ENCODE measurements around the gene METTL6. TPM values are rescaled to one million over a fixed set of nuclear protein-coding genes. Genes with fewer than 3 reads are reported as not detected.

The METTL6 gene
- polyA plus RNA-seq, 1 of the 3 experiments (the other 2 are of a cell fraction), result 22.7 TPM

- Histone ChIP-seq H4K20me1 (ENCODE audit: insufficient read depth) (no peaks in the 10 kb centered on the region), H3K4me2 (no peak overlapping the region), H3K79me2 (ENCODE audit: insufficient read depth) (no peaks in the 10 kb centered on the region), H3K9me2 (no peaks in the 10 kb centered on the region), H3K4me3 (ENCODE audit: low read depth in 2 of 2, low read length in 1 of 2) (no peak overlapping the region), H3K4me1 (ENCODE audit: control insufficient read depth in 1 of 2, insufficient read depth in 2 of 2, low read depth in 1 of 2, low read length in 1 of 2) (peaks cover 0 to 1% of the 10 kb centered on the region in 2 experiments; a peak in 1 of 4 replicates), H3K9ac (no peak overlapping the region), H3K27ac (ENCODE audit: low read depth in 2 of 2, low read length in 1 of 2) (no peak overlapping the region), H3K9me3 (no peaks in the 10 kb centered on the region), H3K27me3 (ENCODE audit: insufficient read depth) (no peaks in the 10 kb centered on the region), H3K36me3 (replicated peaks in 1 of 2; ENCODE audit: control insufficient read depth in 1 of 2, insufficient read depth in 2 of 2, low read length in 1 of 2) (no peaks in the 10 kb centered on the region), H2AFZ (ENCODE audit: low read depth) (no peak overlapping the region), H3F3A (replicated peaks; ENCODE audit: insufficient read depth) (no peaks in the 10 kb centered on the region)
- ChIA-PET CTCF (interaction anchor here (2.0 kb wide), 1 partner anchor 106 kb away, joined by 9 read pairs; no protein-coding TSS in a partner anchor), POLR2A (no interaction called here)
- DNase-seq, result no peak
- TF ChIP-seq RAD21 (IDR thresholded peaks at IDR 0.05; ENCODE audit: low read length), result no peak
- TF ChIP-seq EP300 (IDR thresholded peaks at IDR 0.05; ENCODE audit: borderline replicate concordance in 1 of 2, low read depth in 1 of 2, low read length in 1 of 2), result no peak
- TF ChIP-seq FOXM1 (IDR thresholded peaks at IDR 0.05; ENCODE audit: low read depth), result no peak
- TF ChIP-seq SIN3A (IDR thresholded peaks at IDR 0.05; ENCODE audit: borderline replicate concordance, low read depth, low read length), result no peak
- no peak for TF ChIP-seq IRF3 (IDR thresholded peaks at IDR 0.05; ENCODE audit: low read depth, low read length)
- TF ChIP-seq NRF1 (IDR thresholded peaks at IDR 0.05; ENCODE audit: low read depth, low read length), result no peak
- TF ChIP-seq RXRA (IDR thresholded peaks at IDR 0.05; ENCODE audit: borderline replicate concordance, low read depth), result no peak
- no peak for TF ChIP-seq RFX5 (IDR thresholded peaks at IDR 0.05; ENCODE audit: low read length)
- TF ChIP-seq MEF2A (IDR thresholded peaks at IDR 0.05; ENCODE audit: borderline replicate concordance, low read depth), result no peak
- no peak for TF ChIP-seq ZBTB33 (IDR thresholded peaks at IDR 0.05; ENCODE audit: borderline replicate concordance, low read depth)
- TF ChIP-seq JUND (IDR thresholded peaks at IDR 0.05), result no peak
- no peak for TF ChIP-seq MAX (IDR thresholded peaks at IDR 0.05; ENCODE audit: low read depth)
- TF ChIP-seq TAF1 (IDR thresholded peaks at IDR 0.05; ENCODE audit: borderline replicate concordance, low read depth, low read length), result no peak
- no peak for TF ChIP-seq CTCF (IDR thresholded peaks at IDR 0.05)
- 88% methylated on average over 4 of the region's 4 CpGs for WGBS (ENCODE audit: low lambda C conversion rate)
Observed at GRCh38 chr3:15372918-15373317, 54.4 kb downstream of the METTL6 start.

Data from SK-N-SH (cell line).